GM12872 (cell line): ENCODE measurements around the gene RBM26.

Experiments used
- CTCF ChIP-seq: IDR thresholded peaks from 3 replicates; pipeline ENCODE4 v1.5.1; 2011; ENCODE audit warnings: low read depth, mild to moderate bottlenecking, low read length, moderate library complexity; ENCODE audit not compliant: insufficient read depth

Gene RBM26

DNA sequence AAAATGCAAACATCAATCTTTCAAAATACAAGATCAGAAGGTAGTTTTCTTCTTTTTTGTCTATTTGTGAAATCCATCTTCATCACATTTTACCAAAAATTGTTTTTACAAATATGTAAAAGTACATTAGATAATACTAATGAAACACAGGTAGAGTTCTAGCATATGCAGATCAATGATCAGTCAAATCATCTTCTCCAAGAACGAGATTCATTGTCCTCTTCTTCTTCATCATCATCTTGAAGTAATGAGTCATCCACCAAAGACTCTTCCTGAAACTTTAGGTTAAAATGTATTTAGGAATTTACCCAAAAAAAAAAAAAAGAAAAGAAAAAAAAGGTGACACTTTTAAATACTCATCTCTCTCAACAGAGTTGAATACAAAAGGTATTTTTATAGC is 85.6 kb downstream of the RBM26 start:
- no peak for TF ChIP-seq CTCF

GRCh38 chr13:79318664-79319063 is 87.4 kb downstream of the RBM26 start:
- no peak for TF ChIP-seq CTCF

DNA sequence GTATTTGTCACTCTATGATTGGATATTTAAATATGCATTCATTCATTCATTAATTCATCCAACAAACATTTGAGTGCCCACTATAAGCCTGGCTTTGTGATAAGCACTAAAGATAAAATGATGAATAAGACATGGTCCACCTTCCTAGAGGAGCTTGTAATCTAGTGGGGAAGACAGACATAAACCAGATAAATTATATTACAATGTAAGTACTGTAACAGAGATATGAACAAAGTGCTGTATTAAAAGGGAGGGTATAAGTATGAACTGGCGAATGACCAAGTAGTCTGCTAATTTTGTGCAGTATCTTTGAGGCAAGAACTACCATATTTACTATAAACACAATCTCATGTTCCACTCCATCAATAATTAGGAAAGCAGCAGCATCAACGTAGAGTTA is 88.2 kb downstream of the RBM26 start:
- no peak for TF ChIP-seq CTCF

DNA sequence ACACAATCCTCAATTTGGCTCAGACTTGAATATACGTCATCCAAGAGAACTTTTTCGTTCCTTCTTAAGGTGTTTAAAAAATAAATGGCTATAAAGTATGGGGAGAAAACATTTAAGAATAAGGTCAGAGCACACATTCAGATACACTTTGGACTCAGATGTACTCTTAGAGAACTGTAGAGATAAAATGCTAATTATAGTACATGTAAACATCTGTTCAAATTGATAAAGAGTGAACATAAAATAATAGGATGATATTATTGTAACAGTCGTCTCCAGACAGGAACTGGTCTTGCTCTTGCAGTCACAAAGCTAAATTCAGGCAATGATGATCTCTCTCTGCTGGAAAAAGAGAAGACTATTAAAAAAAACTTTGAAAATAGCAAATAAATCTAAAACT is 91.4 kb downstream of the RBM26 start:
- TF ChIP-seq CTCF = no peak

DNA sequence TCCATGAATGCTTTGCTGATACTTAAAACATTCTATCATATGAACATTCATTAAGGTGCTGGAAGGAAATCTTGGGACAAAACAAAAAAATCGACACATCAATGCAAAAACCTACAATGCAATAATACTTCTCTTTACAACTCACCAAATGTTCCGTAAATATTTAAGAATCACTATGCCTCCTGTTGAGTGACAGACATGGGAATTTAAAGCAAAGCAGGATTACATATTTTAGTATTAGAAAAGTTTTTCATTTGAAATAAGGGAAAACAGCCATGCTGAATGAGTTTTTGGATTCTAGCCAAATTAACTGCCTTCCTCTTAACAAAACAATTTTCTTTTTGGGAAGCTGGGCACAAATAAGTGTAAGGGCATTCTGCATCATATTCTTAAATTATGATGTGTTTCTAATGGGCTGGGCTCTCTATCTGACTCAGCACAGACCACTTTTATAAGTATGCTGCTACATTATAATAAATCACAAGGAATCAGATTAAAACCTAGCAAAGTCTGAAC is 93.7 kb downstream of the RBM26 start:
- TF ChIP-seq CTCF = no peak

DNA sequence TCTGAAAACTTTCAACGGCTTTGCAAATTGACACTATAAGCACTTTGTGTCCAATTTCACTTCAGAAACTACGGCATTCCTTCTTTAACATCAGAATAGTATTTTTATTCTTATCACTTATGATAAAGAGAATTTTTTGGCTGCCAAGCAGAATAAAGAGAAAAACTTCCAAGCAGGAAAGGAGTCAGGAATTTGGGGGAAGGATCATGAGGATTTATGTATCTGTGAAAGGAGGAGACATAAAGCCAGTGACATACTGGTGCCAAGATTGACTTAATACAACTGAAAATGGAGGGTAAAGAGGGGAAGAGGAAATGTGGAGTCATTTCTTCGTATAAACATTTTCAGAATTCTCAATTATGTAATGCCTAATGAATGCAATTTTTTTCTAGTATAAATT is 94.7 kb downstream of the RBM26 start:
- TF ChIP-seq CTCF = no peak

GRCh38 chr13:79309690-79310089 is 96.4 kb downstream of the RBM26 start:
- TF ChIP-seq CTCF = no peak

- TF ChIP-seq CTCF = no peak
Measured at GRCh38 chr13:79307866-79308298, 98.2 kb downstream of the RBM26 start.
